ENCODE data around the gene BTG1. TPM values are rescaled to one million over a fixed set of nuclear protein-coding genes. Genes with fewer than 3 reads are reported as not detected.

BTG1 gene
- total and polyA plus RNA-seq, 4 donors: 13.7 to 107 (median 28.9) TPM

DNA sequence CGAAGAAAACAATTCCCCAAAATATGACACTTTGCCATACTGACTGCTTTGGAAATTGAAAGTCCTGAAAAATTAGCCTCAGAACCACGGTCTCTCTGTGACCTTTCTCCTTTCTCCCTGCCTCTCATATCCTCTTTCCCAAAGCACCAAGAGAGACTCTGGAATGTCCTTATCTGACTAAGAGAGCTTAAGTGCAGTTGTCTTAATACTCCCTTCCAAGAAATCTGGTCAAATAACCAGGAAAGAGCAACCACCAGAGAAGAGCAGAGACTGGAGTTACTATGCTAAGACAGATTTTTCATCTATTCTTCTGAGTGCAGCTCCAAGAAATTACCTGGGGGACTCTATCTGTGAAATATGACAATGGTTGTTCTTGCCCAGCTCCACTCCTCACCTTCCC lies 10.5 kb upstream of the BTG1 start:
- 91% methylated on average over 2 of the region's 2 CpGs for WGBS
- H3K36me3 ChIP-seq (ENCODE audit: control insufficient read depth in 4 of 4, insufficient read depth in 3 of 4, low read depth in 1 of 4, low read length in 3 of 4): no peaks in the 10 kb centered on the region
- no peaks in the 10 kb centered on the region for H3K27me3 ChIP-seq (ENCODE audit: control insufficient read depth in 4 of 4, insufficient read depth in 4 of 4, low read length in 3 of 4)
- no peak for DNase-seq (ENCODE audit: low spot score)
- no peaks in the 10 kb centered on the region for H3K9me3 ChIP-seq (ENCODE audit: control insufficient read depth in 4 of 4, low read length in 3 of 4)
- H3K9ac ChIP-seq (ENCODE audit: low read depth in 1 of 2, low read length in 2 of 2): no peak overlapping the region
- peaks cover 0 to 3% (median 0%) of the 10 kb centered on the region in 4 donors for H3K4me1 ChIP-seq (ENCODE audit: control insufficient read depth in 4 of 4, insufficient read depth in 4 of 4, low read length in 3 of 4)
- H3K4me3 ChIP-seq (ENCODE audit: low read depth in 1 of 3, low read length in 3 of 3): no peak overlapping the region
- TF ChIP-seq HNF4G (IDR thresholded peaks at IDR 0.05) (no peak), TAF1 (conservative IDR thresholded peaks at IDR 0.05) (no peak), SP1 (IDR thresholded peaks at IDR 0.05) (no peak)
- TF ChIP-seq, protein P1, sequence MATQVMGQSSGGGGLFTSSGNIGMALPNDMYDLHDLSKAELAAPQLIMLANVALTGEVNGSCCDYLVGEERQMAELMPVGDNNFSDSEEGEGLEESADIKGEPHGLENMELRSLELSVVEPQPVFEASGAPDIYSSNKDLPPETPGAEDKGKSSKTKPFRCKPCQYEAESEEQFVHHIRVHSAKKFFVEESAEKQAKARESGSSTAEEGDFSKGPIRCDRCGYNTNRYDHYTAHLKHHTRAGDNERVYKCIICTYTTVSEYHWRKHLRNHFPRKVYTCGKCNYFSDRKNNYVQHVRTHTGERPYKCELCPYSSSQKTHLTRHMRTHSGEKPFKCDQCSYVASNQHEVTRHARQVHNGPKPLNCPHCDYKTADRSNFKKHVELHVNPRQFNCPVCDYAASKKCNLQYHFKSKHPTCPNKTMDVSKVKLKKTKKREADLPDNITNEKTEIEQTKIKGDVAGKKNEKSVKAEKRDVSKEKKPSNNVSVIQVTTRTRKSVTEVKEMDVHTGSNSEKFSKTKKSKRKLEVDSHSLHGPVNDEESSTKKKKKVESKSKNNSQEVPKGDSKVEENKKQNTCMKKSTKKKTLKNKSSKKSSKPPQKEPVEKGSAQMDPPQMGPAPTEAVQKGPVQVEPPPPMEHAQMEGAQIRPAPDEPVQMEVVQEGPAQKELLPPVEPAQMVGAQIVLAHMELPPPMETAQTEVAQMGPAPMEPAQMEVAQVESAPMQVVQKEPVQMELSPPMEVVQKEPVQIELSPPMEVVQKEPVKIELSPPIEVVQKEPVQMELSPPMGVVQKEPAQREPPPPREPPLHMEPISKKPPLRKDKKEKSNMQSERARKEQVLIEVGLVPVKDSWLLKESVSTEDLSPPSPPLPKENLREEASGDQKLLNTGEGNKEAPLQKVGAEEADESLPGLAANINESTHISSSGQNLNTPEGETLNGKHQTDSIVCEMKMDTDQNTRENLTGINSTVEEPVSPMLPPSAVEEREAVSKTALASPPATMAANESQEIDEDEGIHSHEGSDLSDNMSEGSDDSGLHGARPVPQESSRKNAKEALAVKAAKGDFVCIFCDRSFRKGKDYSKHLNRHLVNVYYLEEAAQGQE (IDR thresholded peaks at IDR 0.05): no peak
- no peak overlapping the region for H3K27ac ChIP-seq (ENCODE audit: low read depth in 1 of 2, low read length in 2 of 2)

DNA sequence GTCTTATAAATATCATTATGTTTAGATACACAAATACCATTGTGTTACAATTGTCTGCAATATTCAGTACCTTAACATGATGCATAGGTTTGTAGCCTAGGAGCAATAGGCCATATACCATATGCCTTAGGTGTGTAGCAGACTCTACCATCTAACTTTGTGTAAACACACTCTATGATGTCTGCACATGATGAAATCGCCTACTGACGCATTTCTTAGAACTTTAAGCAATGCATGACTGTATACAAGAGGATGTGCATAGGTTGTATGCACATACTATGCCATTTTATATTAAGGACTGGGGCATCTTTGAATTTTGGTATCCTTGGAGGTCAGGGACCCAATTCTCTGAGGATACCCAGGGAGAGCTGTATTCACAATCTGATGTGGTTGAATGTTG lies 10.1 kb upstream of the BTG1 start:
- TF ChIP-seq, protein P1 (IDR thresholded peaks at IDR 0.05): no peak
- TF ChIP-seq TAF1 (conservative IDR thresholded peaks at IDR 0.05) (no peak), NR2F2 (IDR thresholded peaks at IDR 0.05) (no peak), EGR1 (IDR thresholded peaks at IDR 0.05; ENCODE audit: low read depth in 2 of 2) (no peak), JUND (IDR thresholded peaks at IDR 0.05) (no peak), HNF4A (conservative IDR thresholded peaks at IDR 0.05) (no peak), RAD21 (IDR thresholded peaks at IDR 0.05) (no peak), HNF4G (IDR thresholded peaks at IDR 0.05) (no peak), FOXA2 (IDR thresholded peaks at IDR 0.05) (no peak), GABPA (IDR thresholded peaks at IDR 0.05 in 1 of 2, conservative IDR thresholded peaks at IDR 0.05 in 1 of 2) (no peak), SP1 (IDR thresholded peaks at IDR 0.05) (no peak), RXRA (IDR thresholded peaks at IDR 0.05) (no peak), YY1 (IDR thresholded peaks at IDR 0.05) (no peak), FOXA1 (IDR thresholded peaks at IDR 0.05) (no peak)
- TF ChIP-seq, protein P2, sequence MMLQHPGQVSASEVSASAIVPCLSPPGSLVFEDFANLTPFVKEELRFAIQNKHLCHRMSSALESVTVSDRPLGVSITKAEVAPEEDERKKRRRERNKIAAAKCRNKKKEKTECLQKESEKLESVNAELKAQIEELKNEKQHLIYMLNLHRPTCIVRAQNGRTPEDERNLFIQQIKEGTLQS (IDR thresholded peaks at IDR 0.05): no peak
- TF ChIP-seq, protein P3, sequence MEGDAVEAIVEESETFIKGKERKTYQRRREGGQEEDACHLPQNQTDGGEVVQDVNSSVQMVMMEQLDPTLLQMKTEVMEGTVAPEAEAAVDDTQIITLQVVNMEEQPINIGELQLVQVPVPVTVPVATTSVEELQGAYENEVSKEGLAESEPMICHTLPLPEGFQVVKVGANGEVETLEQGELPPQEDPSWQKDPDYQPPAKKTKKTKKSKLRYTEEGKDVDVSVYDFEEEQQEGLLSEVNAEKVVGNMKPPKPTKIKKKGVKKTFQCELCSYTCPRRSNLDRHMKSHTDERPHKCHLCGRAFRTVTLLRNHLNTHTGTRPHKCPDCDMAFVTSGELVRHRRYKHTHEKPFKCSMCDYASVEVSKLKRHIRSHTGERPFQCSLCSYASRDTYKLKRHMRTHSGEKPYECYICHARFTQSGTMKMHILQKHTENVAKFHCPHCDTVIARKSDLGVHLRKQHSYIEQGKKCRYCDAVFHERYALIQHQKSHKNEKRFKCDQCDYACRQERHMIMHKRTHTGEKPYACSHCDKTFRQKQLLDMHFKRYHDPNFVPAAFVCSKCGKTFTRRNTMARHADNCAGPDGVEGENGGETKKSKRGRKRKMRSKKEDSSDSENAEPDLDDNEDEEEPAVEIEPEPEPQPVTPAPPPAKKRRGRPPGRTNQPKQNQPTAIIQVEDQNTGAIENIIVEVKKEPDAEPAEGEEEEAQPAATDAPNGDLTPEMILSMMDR (IDR thresholded peaks at IDR 0.05; ENCODE audit: low read depth, low read length, missing input control): no peak
- TF ChIP-seq, protein P4, sequence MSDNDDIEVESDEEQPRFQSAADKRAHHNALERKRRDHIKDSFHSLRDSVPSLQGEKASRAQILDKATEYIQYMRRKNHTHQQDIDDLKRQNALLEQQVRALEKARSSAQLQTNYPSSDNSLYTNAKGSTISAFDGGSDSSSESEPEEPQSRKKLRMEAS (IDR thresholded peaks at IDR 0.05): no peak
- TF ChIP-seq, protein P5, sequence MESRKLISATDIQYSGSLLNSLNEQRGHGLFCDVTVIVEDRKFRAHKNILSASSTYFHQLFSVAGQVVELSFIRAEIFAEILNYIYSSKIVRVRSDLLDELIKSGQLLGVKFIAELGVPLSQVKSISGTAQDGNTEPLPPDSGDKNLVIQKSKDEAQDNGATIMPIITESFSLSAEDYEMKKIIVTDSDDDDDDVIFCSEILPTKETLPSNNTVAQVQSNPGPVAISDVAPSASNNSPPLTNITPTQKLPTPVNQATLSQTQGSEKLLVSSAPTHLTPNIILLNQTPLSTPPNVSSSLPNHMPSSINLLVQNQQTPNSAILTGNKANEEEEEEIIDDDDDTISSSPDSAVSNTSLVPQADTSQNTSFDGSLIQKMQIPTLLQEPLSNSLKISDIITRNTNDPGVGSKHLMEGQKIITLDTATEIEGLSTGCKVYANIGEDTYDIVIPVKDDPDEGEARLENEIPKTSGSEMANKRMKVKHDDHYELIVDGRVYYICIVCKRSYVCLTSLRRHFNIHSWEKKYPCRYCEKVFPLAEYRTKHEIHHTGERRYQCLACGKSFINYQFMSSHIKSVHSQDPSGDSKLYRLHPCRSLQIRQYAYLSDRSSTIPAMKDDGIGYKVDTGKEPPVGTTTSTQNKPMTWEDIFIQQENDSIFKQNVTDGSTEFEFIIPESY (IDR thresholded peaks at IDR 0.05): no peak
- H3K9me3 ChIP-seq (ENCODE audit: control insufficient read depth in 4 of 4, low read length in 3 of 4): no peaks in the 10 kb centered on the region
- H3K27me3 ChIP-seq (ENCODE audit: control insufficient read depth in 4 of 4, insufficient read depth in 4 of 4, low read length in 3 of 4): no peaks in the 10 kb centered on the region
- no peak for DNase-seq (ENCODE audit: low spot score)
- 97% methylated on average over 2 of the region's 2 CpGs for WGBS
- no peak overlapping the region for H3K4me3 ChIP-seq (ENCODE audit: low read depth in 1 of 3, low read length in 3 of 3)
- H3K36me3 ChIP-seq (ENCODE audit: control insufficient read depth in 4 of 4, insufficient read depth in 3 of 4, low read depth in 1 of 4, low read length in 3 of 4): no peaks in the 10 kb centered on the region
- H3K9ac ChIP-seq (ENCODE audit: low read depth in 1 of 2, low read length in 2 of 2): no peak overlapping the region
- H3K27ac ChIP-seq (ENCODE audit: low read depth in 1 of 2, low read length in 2 of 2): no peak overlapping the region
- H3K4me1 ChIP-seq (ENCODE audit: control insufficient read depth in 4 of 4, insufficient read depth in 4 of 4, low read length in 3 of 4): peaks cover 0 to 3% (median 0%) of the 10 kb centered on the region in 4 donors

Data from liver (tissue), 9 donors.